Measurements from ENCODE around the gene BAIAP3. TPM values are rescaled to one million over a fixed set of nuclear protein-coding genes. Genes with fewer than 3 reads are reported as not detected.

BAIAP3 gene
- total RNA-seq, 4 donors from 2014 or later, result 1.3 to 4.2 (median 2.3) TPM

DNA sequence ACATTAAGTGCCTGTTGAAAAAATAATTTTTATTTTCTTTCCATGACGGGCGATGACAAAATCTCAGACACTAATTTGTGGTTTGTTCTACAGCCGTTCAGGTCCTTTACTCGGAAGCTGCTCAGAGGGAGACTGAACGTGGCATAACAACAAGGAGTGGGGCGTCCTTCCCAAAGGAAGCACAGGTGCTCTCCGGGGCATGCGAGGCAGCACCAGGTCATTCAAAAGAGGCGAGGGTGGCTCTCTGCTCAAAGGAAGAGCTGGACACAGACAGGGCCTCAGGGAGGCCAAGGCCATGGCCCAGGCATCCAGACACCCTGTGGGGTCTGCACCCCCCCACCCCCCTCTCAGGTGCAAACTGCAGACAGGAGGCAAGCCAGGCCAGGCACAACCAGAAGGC is 64.9 kb downstream of the BAIAP3 start:
- no peaks in the 10 kb centered on the region for H3K27me3 ChIP-seq
- peaks cover 57 to 98% (median 93%) of the 10 kb centered on the region in 4 donors for H3K36me3 ChIP-seq
- H3K27ac ChIP-seq (replicated peaks in 1 of 4), result no peak overlapping the region
- intact Hi-C loops (cut with DNase I), result no loop called here
- TF ChIP-seq POLR2AphosphoS5 (IDR thresholded peaks at IDR 0.05), result no peak
- no peak for TF ChIP-seq EP300 (IDR thresholded peaks at IDR 0.05)
- TF ChIP-seq, protein P1, sequence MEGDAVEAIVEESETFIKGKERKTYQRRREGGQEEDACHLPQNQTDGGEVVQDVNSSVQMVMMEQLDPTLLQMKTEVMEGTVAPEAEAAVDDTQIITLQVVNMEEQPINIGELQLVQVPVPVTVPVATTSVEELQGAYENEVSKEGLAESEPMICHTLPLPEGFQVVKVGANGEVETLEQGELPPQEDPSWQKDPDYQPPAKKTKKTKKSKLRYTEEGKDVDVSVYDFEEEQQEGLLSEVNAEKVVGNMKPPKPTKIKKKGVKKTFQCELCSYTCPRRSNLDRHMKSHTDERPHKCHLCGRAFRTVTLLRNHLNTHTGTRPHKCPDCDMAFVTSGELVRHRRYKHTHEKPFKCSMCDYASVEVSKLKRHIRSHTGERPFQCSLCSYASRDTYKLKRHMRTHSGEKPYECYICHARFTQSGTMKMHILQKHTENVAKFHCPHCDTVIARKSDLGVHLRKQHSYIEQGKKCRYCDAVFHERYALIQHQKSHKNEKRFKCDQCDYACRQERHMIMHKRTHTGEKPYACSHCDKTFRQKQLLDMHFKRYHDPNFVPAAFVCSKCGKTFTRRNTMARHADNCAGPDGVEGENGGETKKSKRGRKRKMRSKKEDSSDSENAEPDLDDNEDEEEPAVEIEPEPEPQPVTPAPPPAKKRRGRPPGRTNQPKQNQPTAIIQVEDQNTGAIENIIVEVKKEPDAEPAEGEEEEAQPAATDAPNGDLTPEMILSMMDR (IDR thresholded peaks at IDR 0.05), result no peak
- no peak for TF ChIP-seq POLR2A (IDR thresholded peaks at IDR 0.05; ENCODE audit: low read depth)
- H3K4me1 ChIP-seq, result no peaks in the 10 kb centered on the region
- H3K9me3 ChIP-seq, result no peaks in the 10 kb centered on the region
- WGBS, result 93% methylated on average over 9 of the region's 9 CpGs
- no peak for DNase-seq (ENCODE audit: extremely low spot score)
- H3K4me3 ChIP-seq, result no peak overlapping the region

Other genes with a start within 250 kb of the BAIAP3 start
- not detected for gene C1QTNF8, start 237.4 kb upstream of the BAIAP3 start, total RNA-seq
- gene CACNA1H, start 180.5 kb upstream of the BAIAP3 start, total RNA-seq, result 100 to 1,000 TPM; 225 to 361 (median 259) TPM
- gene TPSG1, start 108.4 kb upstream of the BAIAP3 start, total RNA-seq, result 1 to 10 TPM in 2 of 4 donors, under 1 TPM in 2; 0.39 to 2.9 (median 1.00) TPM
- gene TPSB2, start 103.5 kb upstream of the BAIAP3 start, total RNA-seq, result 100 to 1,000 TPM in 2 of 4 donors, 10 to 100 TPM in 1, 1 to 10 TPM in 1; 7.5 to 304 (median 199) TPM
- 100 to 1,000 TPM in 3 of 4 donors, 10 to 100 TPM in 1; 15.6 to 237 (median 126) TPM for gene TPSAB1, start 92.9 kb upstream of the BAIAP3 start, total RNA-seq
- gene TPSD1, start 77.6 kb upstream of the BAIAP3 start, total RNA-seq, result 1 to 10 TPM; 1.7 to 5.3 (median 2.2) TPM
- 10 to 100 TPM; 42.8 to 70.5 (median 63.9) TPM for gene UBE2I, start 24.0 kb upstream of the BAIAP3 start, total RNA-seq
- gene TSR3, start 18.2 kb downstream of the BAIAP3 start, total RNA-seq, result 100 to 1,000 TPM in 3 of 4 donors, 10 to 100 TPM in 1; 78.2 to 112 (median 106) TPM
- 10 to 100 TPM; 54.4 to 70.5 (median 61.1) TPM for gene GNPTG, start 18.3 kb downstream of the BAIAP3 start, total RNA-seq
- gene UNKL, start 81.1 kb downstream of the BAIAP3 start, total RNA-seq, result 10 to 100 TPM in 3 of 4 donors, 1 to 10 TPM in 1; 9.3 to 23.7 (median 16.5) TPM
- gene UQCC4, start 87.1 kb downstream of the BAIAP3 start, total RNA-seq, result 10 to 100 TPM; 12.6 to 17.1 (median 14.7) TPM
- not detected for gene PERCC1, start 97.4 kb downstream of the BAIAP3 start, total RNA-seq
- under 1 TPM in 3 of 4 donors, not detected in 1; 0.17 to 0.58 (median 0.42) TPM for gene CCDC154, start 110.9 kb downstream of the BAIAP3 start, total RNA-seq
- gene CLCN7, start 141.4 kb downstream of the BAIAP3 start, total RNA-seq, result 100 to 1,000 TPM in 1 of 4 donors, 10 to 100 TPM in 3; 41.5 to 130 (median 71.9) TPM
- under 1 TPM in 3 of 4 donors, not detected in 1; 0.39 to 0.75 (median 0.66) TPM for gene PTX4, start 155.3 kb downstream of the BAIAP3 start, total RNA-seq
- gene TELO2, start 159.7 kb downstream of the BAIAP3 start, total RNA-seq, result 10 to 100 TPM; 14.1 to 27.7 (median 18.4) TPM
- gene TMEM204, start 200.0 kb downstream of the BAIAP3 start, total RNA-seq, result 10 to 100 TPM; 39.5 to 75.0 (median 57.1) TPM

Data from esophagus muscularis mucosa (tissue), 4 donors.